ENCODE results near the gene HHEX. TPM values are rescaled to one million over a fixed set of nuclear protein-coding genes. Genes with fewer than 3 reads are reported as not detected.

The HHEX gene
- total RNA-seq, 1 experiment from 2014 or later, result 2.2 TPM

DNA sequence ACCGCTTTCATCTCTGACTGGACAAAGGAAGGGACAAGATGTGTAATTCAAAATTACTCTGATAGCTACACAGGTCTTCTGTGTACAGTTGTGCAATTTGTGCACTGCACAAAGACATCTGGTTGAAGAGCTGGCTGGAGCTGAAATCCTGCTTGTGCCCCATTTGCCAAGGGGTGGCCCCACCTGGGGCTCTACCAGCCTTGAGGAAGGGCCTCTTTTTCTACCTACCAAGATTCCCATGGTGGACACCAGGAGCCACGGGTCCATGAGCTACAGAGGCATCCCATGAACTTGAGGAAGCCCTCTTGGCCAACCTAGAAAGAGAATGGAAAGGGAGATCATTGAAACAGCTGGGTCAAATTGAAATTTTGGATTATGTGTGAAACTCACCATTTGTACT, 43.2 kb downstream of the HHEX start:
- Histone ChIP-seq H3K27me3 (ENCODE audit: low read length) (no peaks in the 10 kb centered on the region), H2AFZ (ENCODE audit: low read length) (no peak overlapping the region), H3K9me3 (ENCODE audit: low read length) (no peaks in the 10 kb centered on the region), H4K20me1 (ENCODE audit: low read length) (no peaks in the 10 kb centered on the region), H3K36me3 (ENCODE audit: low read depth, low read length) (no peaks in the 10 kb centered on the region), H3K9me2 (replicated peaks; ENCODE audit: low read length) (no peaks in the 10 kb centered on the region), H3K4me1 (ENCODE audit: insufficient read depth, low read length) (no peaks in the 10 kb centered on the region), H3K27ac (ENCODE audit: low read length) (no peak overlapping the region), H3F3A (ENCODE audit: low read length, unreplicated experiment) (no peaks in the 10 kb centered on the region), H3K9ac (ENCODE audit: low read length) (no peak overlapping the region), H3K4me3 (ENCODE audit: low read length) (no peak overlapping the region), H3K4me2 (ENCODE audit: low read length) (no peak overlapping the region), H3K79me2 (ENCODE audit: low read length) (no peaks in the 10 kb centered on the region)
- TF ChIP-seq EZH2 (IDR thresholded peaks at IDR 0.05; ENCODE audit: low read length, unreplicated experiment) (no peak), CTCF (conservative IDR thresholded peaks at IDR 0.05; ENCODE audit: low read depth, low read length) (no peak), EZH2phosphoT487 (IDR thresholded peaks at IDR 0.05; ENCODE audit: borderline replicate concordance, low read length) (no peak)
- ChIA-PET CTCF (no interaction called here), POLR2A (ENCODE audit: unreplicated experiment) (no interaction called here)
- intact Hi-C loops (cut with micrococcal nuclease), result no loop called here
- ATAC-seq (no peak), DNase-seq (no peak)
- BruUV-seq (replicated peaks), result no TSS peak

DNA sequence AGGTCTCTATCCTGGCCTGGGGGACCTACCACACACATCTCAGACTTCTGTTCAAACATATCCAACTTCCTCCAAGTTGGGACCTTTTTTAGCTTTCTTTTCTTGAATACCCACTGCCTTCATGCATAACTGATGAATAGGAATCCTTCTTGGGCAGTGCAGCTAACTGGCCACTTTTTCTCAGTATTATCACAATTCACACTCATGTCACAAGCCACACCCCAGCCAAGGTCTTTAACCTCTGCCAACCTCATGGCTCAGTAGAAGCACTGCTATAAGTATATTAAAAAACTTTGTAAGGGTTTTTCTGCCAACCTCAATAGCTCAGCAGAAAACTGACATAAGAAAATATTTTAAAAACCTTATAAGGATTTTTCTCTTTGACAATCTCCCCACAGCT, 44.5 kb downstream of the HHEX start:
- H3K9me3 ChIP-seq (ENCODE audit: low read length), result no peaks in the 10 kb centered on the region
- TF ChIP-seq EZH2 (IDR thresholded peaks at IDR 0.05; ENCODE audit: low read length, unreplicated experiment) (no peak), CTCF (conservative IDR thresholded peaks at IDR 0.05; ENCODE audit: low read depth, low read length) (no peak), EZH2phosphoT487 (IDR thresholded peaks at IDR 0.05; ENCODE audit: borderline replicate concordance, low read length) (no peak)
- H2AFZ ChIP-seq (ENCODE audit: low read length), result no peak overlapping the region
- DNase-seq (no peak), ATAC-seq (no peak)
- H3K9me2 ChIP-seq (replicated peaks; ENCODE audit: low read length), result no peaks in the 10 kb centered on the region
- no peak overlapping the region for H3K4me2 ChIP-seq (ENCODE audit: low read length)
- H3K4me1 ChIP-seq (ENCODE audit: insufficient read depth, low read length), result no peaks in the 10 kb centered on the region
- H4K20me1 ChIP-seq (ENCODE audit: low read length), result no peaks in the 10 kb centered on the region
- no peak overlapping the region for H3K9ac ChIP-seq (ENCODE audit: low read length)
- ChIA-PET POLR2A (ENCODE audit: unreplicated experiment) (no interaction called here), CTCF (no interaction called here)
- intact Hi-C loops (cut with micrococcal nuclease), result no loop called here
- BruUV-seq (replicated peaks), result no TSS peak
- no peaks in the 10 kb centered on the region for H3K36me3 ChIP-seq (ENCODE audit: low read depth, low read length)
- no peaks in the 10 kb centered on the region for H3K79me2 ChIP-seq (ENCODE audit: low read length)
- H3F3A ChIP-seq (ENCODE audit: low read length, unreplicated experiment), result no peaks in the 10 kb centered on the region
- H3K27ac ChIP-seq (ENCODE audit: low read length), result no peak overlapping the region
- no peak overlapping the region for H3K4me3 ChIP-seq (ENCODE audit: low read length)
- H3K27me3 ChIP-seq (ENCODE audit: low read length), result no peaks in the 10 kb centered on the region

DNA sequence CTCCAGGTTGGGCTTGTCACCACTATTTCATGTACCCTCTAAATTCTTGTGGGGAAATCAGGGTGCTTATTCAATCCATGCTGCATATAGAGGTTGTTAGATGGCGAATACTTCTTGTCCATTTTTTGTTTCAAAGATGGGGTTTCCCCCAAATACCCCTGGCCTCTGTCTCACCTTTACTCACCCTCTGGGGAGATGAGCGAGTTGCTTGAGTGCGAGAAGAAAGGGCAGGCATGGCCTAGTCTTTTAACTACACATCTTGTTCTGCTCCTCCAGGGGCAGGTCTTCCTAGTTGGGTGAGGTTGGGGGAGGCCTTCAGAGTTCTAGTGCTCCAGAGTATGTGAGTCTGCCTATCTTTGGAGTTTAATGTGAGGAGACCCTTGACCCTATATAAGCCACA, 46.2 kb downstream of the HHEX start:
- no TSS peak for BruUV-seq (replicated peaks)
- H3F3A ChIP-seq (ENCODE audit: low read length, unreplicated experiment), result no peaks in the 10 kb centered on the region
- H4K20me1 ChIP-seq (ENCODE audit: low read length), result no peaks in the 10 kb centered on the region
- no peaks in the 10 kb centered on the region for H3K79me2 ChIP-seq (ENCODE audit: low read length)
- TF ChIP-seq CTCF (conservative IDR thresholded peaks at IDR 0.05; ENCODE audit: low read depth, low read length) (no peak), EZH2phosphoT487 (IDR thresholded peaks at IDR 0.05; ENCODE audit: borderline replicate concordance, low read length) (no peak), EZH2 (IDR thresholded peaks at IDR 0.05; ENCODE audit: low read length, unreplicated experiment) (no peak)
- no peaks in the 10 kb centered on the region for H3K36me3 ChIP-seq (ENCODE audit: low read depth, low read length)
- ChIA-PET CTCF (no interaction called here), POLR2A (ENCODE audit: unreplicated experiment) (no interaction called here)
- no peak overlapping the region for H3K4me2 ChIP-seq (ENCODE audit: low read length)
- intact Hi-C loops (cut with micrococcal nuclease), result no loop called here
- ATAC-seq (no peak), DNase-seq (no peak)
- no peaks in the 10 kb centered on the region for H3K4me1 ChIP-seq (ENCODE audit: insufficient read depth, low read length)
- no peaks in the 10 kb centered on the region for H3K9me2 ChIP-seq (replicated peaks; ENCODE audit: low read length)
- no peaks in the 10 kb centered on the region for H3K9me3 ChIP-seq (ENCODE audit: low read length)
- no peaks in the 10 kb centered on the region for H3K27me3 ChIP-seq (ENCODE audit: low read length)
- H3K4me3 ChIP-seq (ENCODE audit: low read length), result no peak overlapping the region
- no peak overlapping the region for H3K9ac ChIP-seq (ENCODE audit: low read length)
- H3K27ac ChIP-seq (ENCODE audit: low read length), result no peak overlapping the region
- H2AFZ ChIP-seq (ENCODE audit: low read length), result no peak overlapping the region

Data from PC-3 (cell line).